MM.1S (cell line): ENCODE data around the gene CLDN34.

Source experiments
- DNase-seq: peaks from one replicate; pipeline ENCODE4 v3.0.0-alpha.2; 2015
- H2AFZ ChIP-seq: fragments of 300-600 bp; sonication (generic); 2 replicates; pipeline ENCODE4 v1.6.0; 2016; ENCODE audit warnings: antibody characterized with exemption, low read length
- H3F3A ChIP-seq: fragments of 300-600 bp; sonication (generic); 2 replicates; pipeline ENCODE4 v1.6.1; 2016; ENCODE audit warnings: mild to moderate bottlenecking, antibody characterized with exemption, low read length, moderate library complexity, mixed read lengths; ENCODE audit not compliant: insufficient read depth
- H3K27ac ChIP-seq: fragments of 300-600 bp; sonication (generic); 2 replicates; pipeline ENCODE4 v1.5.1; 2016; ENCODE audit warnings: mild to moderate bottlenecking, low read length
- H3K27me3 ChIP-seq: fragments of 300-600 bp; sonication (generic); replicated peaks from 2 replicates; pipeline ENCODE4 v1.6.0; 2016; ENCODE audit warnings: low read length; ENCODE audit not compliant: insufficient read depth
- H3K36me3 ChIP-seq: fragments of 300-600 bp; sonication (generic); replicated peaks from 2 replicates; pipeline ENCODE4 v1.6.1; 2016; ENCODE audit warnings: mild to moderate bottlenecking, low read length, mixed read lengths; ENCODE audit not compliant: insufficient read depth
- H3K4me1 ChIP-seq: fragments of 300-600 bp; sonication (generic); 2 replicates; pipeline ENCODE4 v1.6.1; 2016; ENCODE audit warnings: low read length, mixed read lengths
- H3K4me2 ChIP-seq: fragments of 300-600 bp; sonication (generic); 2 replicates; pipeline ENCODE4 v1.6.0; 2016; ENCODE audit warnings: low read depth, low read length
- H3K4me3 ChIP-seq: fragments of 300-600 bp; sonication (generic); 2 replicates; pipeline ENCODE4 v1.5.1; 2016; ENCODE audit warnings: low read length, mixed read lengths
- H3K79me2 ChIP-seq: fragments of 300-600 bp; sonication (generic); 2 replicates; pipeline ENCODE4 v1.6.1; 2016; ENCODE audit warnings: mixed run types, low read length, mixed read lengths
- H3K9ac ChIP-seq: fragments of 300-600 bp; sonication (generic); 2 replicates; pipeline ENCODE4 v1.6.1; 2016; ENCODE audit warnings: low read length, mixed read lengths
- H3K9me2 ChIP-seq: fragments of 300-600 bp; sonication (generic); replicated peaks from 2 replicates; pipeline ENCODE4 v1.6.1; 2016; ENCODE audit warnings: mild to moderate bottlenecking, low read length, mixed read lengths; ENCODE audit not compliant: insufficient read depth
- H3K9me3 ChIP-seq: fragments of 300-600 bp; sonication (generic); replicated peaks from 2 replicates; pipeline ENCODE4 v1.6.1; 2016; ENCODE audit warnings: mild to moderate bottlenecking, low read length, mixed read lengths; ENCODE audit not compliant: insufficient read depth
- H4K20me1 ChIP-seq: fragments of 300-600 bp; sonication (generic); 2 replicates; pipeline ENCODE4 v1.6.1; 2016; ENCODE audit warnings: mild to moderate bottlenecking, low read length, moderate library complexity, mixed read lengths; ENCODE audit not compliant: insufficient read depth
- CTCF ChIP-seq: fragments of 300-600 bp; sonication (generic); IDR thresholded peaks from 2 replicates; pipeline ENCODE4 v1.5.1; 2016; ENCODE audit warnings: antibody characterized with exemption, low read length, mixed read lengths
- EZH2 ChIP-seq: fragments of 300-600 bp; sonication (generic); optimal IDR thresholded peaks from 2 replicates; pipeline ENCODE3; 2017; ENCODE audit warnings: low read depth, mild to moderate bottlenecking, antibody characterized with exemption, low read length, mixed read lengths
- EZH2phosphoT487 ChIP-seq: fragments of 300-600 bp; sonication (generic); IDR thresholded peaks from 2 replicates; pipeline ENCODE4 v1.6.1; 2018; ENCODE audit warnings: antibody characterized with exemption, low read length

Gene CLDN34

GRCh38 chrX:10015723-10016518 is 48.8 kb downstream of the CLDN34 start:
- Histone ChIP-seq H2AFZ (no peak overlapping the region), H3K36me3 (no peaks in the 10 kb centered on the region), H3F3A (no peaks in the 10 kb centered on the region), H3K4me1 (0 out of 2 replicates have a peak, but pooled peaks cover 2% of the 10 kb centered on the region), H4K20me1 (no peaks in the 10 kb centered on the region), H3K27ac (no peak overlapping the region), H3K79me2 (peaks cover 49% of the 10 kb centered on the region), H3K4me2 (peak overlapping the region; percentile 69), H3K9me2 (no peaks in the 10 kb centered on the region), H3K9me3 (no peaks in the 10 kb centered on the region), H3K4me3 (peak overlapping the region; percentile 57), H3K27me3 (no peaks in the 10 kb centered on the region), H3K9ac (peak overlapping the region; percentile 44; the same call in 1 of the 2 replicates)
- DNase-seq = peak; percentile 16
- TF ChIP-seq EZH2phosphoT487 (no peak), EZH2 (no peak), CTCF (no peak)

GRCh38 chrX:10016519-10017132 is 49.5 kb downstream of the CLDN34 start:
- H3K4me2 ChIP-seq = peak overlapping the region; percentile 69
- no peak for DNase-seq
- peaks cover 55% of the 10 kb centered on the region for H3K79me2 ChIP-seq

GRCh38 chrX:10017872-10018271 is 50.7 kb downstream of the CLDN34 start:
- H3K27ac ChIP-seq = no peak overlapping the region
- no peaks in the 10 kb centered on the region for H4K20me1 ChIP-seq
- H3F3A ChIP-seq = no peaks in the 10 kb centered on the region
- no peaks in the 10 kb centered on the region for H3K36me3 ChIP-seq
- no peak for DNase-seq
- H3K4me1 ChIP-seq = 0 out of 2 replicates have a peak, but pooled peaks cover 2% of the 10 kb centered on the region
- TF ChIP-seq CTCF (no peak), EZH2phosphoT487 (no peak), EZH2 (no peak)
- H3K9me2 ChIP-seq = no peaks in the 10 kb centered on the region
- H3K4me2 ChIP-seq = no peak overlapping the region
- H3K4me3 ChIP-seq = no peak overlapping the region
- no peak overlapping the region for H3K9ac ChIP-seq
- no peak overlapping the region for H2AFZ ChIP-seq
- peaks cover 68% of the 10 kb centered on the region for H3K79me2 ChIP-seq
- H3K9me3 ChIP-seq = no peaks in the 10 kb centered on the region
- no peaks in the 10 kb centered on the region for H3K27me3 ChIP-seq

More at GRCh38 chrX:10016519-10017132, 49.5 kb downstream of the CLDN34 start:
- no peaks in the 10 kb centered on the region for H3K27me3 ChIP-seq
- peak overlapping the region; percentile 57 for H3K4me3 ChIP-seq
- 0 out of 2 replicates have a peak, but pooled peaks cover 2% of the 10 kb centered on the region for H3K4me1 ChIP-seq
- no peaks in the 10 kb centered on the region for H3K9me2 ChIP-seq
- no peak overlapping the region for H3K9ac ChIP-seq
- no peak overlapping the region for H2AFZ ChIP-seq
- H3K36me3 ChIP-seq = no peaks in the 10 kb centered on the region
- no peak overlapping the region for H3K27ac ChIP-seq
- H3K9me3 ChIP-seq = no peaks in the 10 kb centered on the region
- no peaks in the 10 kb centered on the region for H3F3A ChIP-seq
- H4K20me1 ChIP-seq = no peaks in the 10 kb centered on the region
- no peak for TF ChIP-seq EZH2
- TF ChIP-seq EZH2phosphoT487 = no peak
- TF ChIP-seq CTCF = no peak
